ENCODE data around the gene ZFYVE27.

ZFYVE27 gene

GRCh38 chr10:97744405-97745035 is 7.6 kb downstream of the ZFYVE27 start:
- in situ Hi-C loops (cut with MboI; ENCODE audit: low pct_unique_long_range_greater_than_20kb, low sequenced_read_pairs, unreplicated experiment), result no loop called here
- TF ChIP-seq, protein P1, sequence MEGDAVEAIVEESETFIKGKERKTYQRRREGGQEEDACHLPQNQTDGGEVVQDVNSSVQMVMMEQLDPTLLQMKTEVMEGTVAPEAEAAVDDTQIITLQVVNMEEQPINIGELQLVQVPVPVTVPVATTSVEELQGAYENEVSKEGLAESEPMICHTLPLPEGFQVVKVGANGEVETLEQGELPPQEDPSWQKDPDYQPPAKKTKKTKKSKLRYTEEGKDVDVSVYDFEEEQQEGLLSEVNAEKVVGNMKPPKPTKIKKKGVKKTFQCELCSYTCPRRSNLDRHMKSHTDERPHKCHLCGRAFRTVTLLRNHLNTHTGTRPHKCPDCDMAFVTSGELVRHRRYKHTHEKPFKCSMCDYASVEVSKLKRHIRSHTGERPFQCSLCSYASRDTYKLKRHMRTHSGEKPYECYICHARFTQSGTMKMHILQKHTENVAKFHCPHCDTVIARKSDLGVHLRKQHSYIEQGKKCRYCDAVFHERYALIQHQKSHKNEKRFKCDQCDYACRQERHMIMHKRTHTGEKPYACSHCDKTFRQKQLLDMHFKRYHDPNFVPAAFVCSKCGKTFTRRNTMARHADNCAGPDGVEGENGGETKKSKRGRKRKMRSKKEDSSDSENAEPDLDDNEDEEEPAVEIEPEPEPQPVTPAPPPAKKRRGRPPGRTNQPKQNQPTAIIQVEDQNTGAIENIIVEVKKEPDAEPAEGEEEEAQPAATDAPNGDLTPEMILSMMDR (IDR thresholded peaks at IDR 0.05; ENCODE audit: extremely low read depth, insufficient read depth, missing control alignments), result no peak
- no peak for DNase-seq (ENCODE audit: low spot score)

- no peak for DNase-seq (ENCODE audit: low spot score)
- TF ChIP-seq, protein P1 (IDR thresholded peaks at IDR 0.05; ENCODE audit: extremely low read depth, insufficient read depth, missing control alignments), result no peak
- in situ Hi-C loops (cut with MboI; ENCODE audit: low pct_unique_long_range_greater_than_20kb, low sequenced_read_pairs, unreplicated experiment), result no loop called here
Observed at GRCh38 chr10:97747573-97747972, 10.6 kb downstream of the ZFYVE27 start.

DNA sequence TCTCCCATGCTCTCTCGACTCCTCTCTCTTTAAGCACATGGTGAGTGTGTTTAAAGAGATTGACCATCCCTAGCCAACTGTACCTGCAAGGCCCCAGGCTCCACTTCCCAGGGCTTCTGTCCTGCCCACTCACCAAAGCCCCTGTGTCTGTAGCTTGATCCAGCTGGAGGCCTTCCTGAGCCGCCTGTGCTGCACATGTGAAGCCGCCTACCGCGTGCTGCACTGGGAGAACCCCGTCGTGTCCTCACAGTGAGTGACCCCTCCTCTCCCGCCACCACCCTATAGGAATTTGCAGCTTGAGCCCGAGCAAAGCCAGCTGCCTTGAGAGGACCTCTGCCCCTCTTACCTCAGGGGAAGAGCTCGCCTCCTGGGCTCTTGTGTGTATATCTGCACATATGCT is 11.2 kb downstream of the ZFYVE27 start:
- DNase-seq (ENCODE audit: low spot score), result no peak
- TF ChIP-seq, protein P1 (IDR thresholded peaks at IDR 0.05; ENCODE audit: extremely low read depth, insufficient read depth, missing control alignments), result no peak
- in situ Hi-C loops (cut with MboI; ENCODE audit: low pct_unique_long_range_greater_than_20kb, low sequenced_read_pairs, unreplicated experiment), result no loop called here

GRCh38 chr10:97752956-97753355 is 16.0 kb downstream of the ZFYVE27 start:
- DNase-seq (ENCODE audit: low spot score), result no peak
- TF ChIP-seq, protein P1 (IDR thresholded peaks at IDR 0.05; ENCODE audit: extremely low read depth, insufficient read depth, missing control alignments), result no peak
- in situ Hi-C loops (cut with MboI; ENCODE audit: low pct_unique_long_range_greater_than_20kb, low sequenced_read_pairs, unreplicated experiment), result no loop called here

GRCh38 chr10:97754726-97755125 is 17.8 kb downstream of the ZFYVE27 start:
- TF ChIP-seq, protein P1 (IDR thresholded peaks at IDR 0.05; ENCODE audit: extremely low read depth, insufficient read depth, missing control alignments), result no peak
- in situ Hi-C loops (cut with MboI; ENCODE audit: low pct_unique_long_range_greater_than_20kb, low sequenced_read_pairs, unreplicated experiment), result no loop called here
- DNase-seq (ENCODE audit: low spot score), result no peak

- in situ Hi-C loops (cut with MboI; ENCODE audit: low pct_unique_long_range_greater_than_20kb, low sequenced_read_pairs, unreplicated experiment), result no loop called here
- TF ChIP-seq, protein P1 (IDR thresholded peaks at IDR 0.05; ENCODE audit: extremely low read depth, insufficient read depth, missing control alignments), result no peak
- no peak for DNase-seq (ENCODE audit: low spot score)
Observed at GRCh38 chr10:97755718-97756117, 18.8 kb downstream of the ZFYVE27 start.
